GM12878 (cell line): ENCODE measurements around the gene DNAJC3. TPM values are rescaled to one million over a fixed set of nuclear protein-coding genes. Genes with fewer than 3 reads are reported as not detected.

Experiments used
- ATAC-seq: fragments of 200-7000 bp; cut with Tn5 transposase; 3 replicates; pipeline ENCODE4 v1.9.1; 2020; ENCODE audit warnings: mild to moderate bottlenecking, moderate library complexity
- BruUV-seq: library from RNA; stranded (reverse); fragments of 400-500 nt; replicated peaks from 2 replicates; lab custom pipeline; 2021; lab: Mats Ljungman, UMichigan
- CTCF ChIA-PET: fragments of 300-600 bp; sonication (Branson Sonifier 250); formaldehyde crosslinking; extraction: SDS; loops from one replicate; lab custom pipeline; 2021; ENCODE audit warnings: inconsistent platforms; lab: Yijun Ruan, JAX
- POLR2A ChIA-PET: fragments of 350-600 bp; formaldehyde crosslinking; extraction: SDS; loops from one replicate; lab custom pipeline; 2021; ENCODE audit warnings: inconsistent platforms; lab: Charles Lee
- RAD21 ChIA-PET: fragments of 300-600 bp; sonication (Branson Sonifier 250); formaldehyde crosslinking; loops from one replicate; lab custom pipeline; 2023; ENCODE audit warnings: antibody characterized with exemption; ENCODE audit not compliant: unreplicated experiment; lab: Charles Lee
- SMC1A ChIA-PET: fragments of 300-600 bp; sonication (Branson Sonifier 250); formaldehyde crosslinking; loops from one replicate; lab custom pipeline; 2023; ENCODE audit not compliant: unreplicated experiment, uncharacterized antibody; lab: Charles Lee
- DNase-seq: peaks from one replicate; pipeline ENCODE4 v3.0.0-alpha.2; 2011; ENCODE audit warnings: low read depth, low spot score
- FAIRE-seq: peaks from 3 replicates; lab custom pipeline; 2011; peaks lifted over from hg19 to GRCh38; lab: Jason Lieb, UNC
- H2AFZ ChIP-seq: 2 replicates; pipeline ENCODE4 v1.6.0; 2011; ENCODE audit warnings: low read depth, low read length, control low read depth; ENCODE audit not compliant: control insufficient read depth
- H3K27ac ChIP-seq: 2 replicates; pipeline ENCODE4 v1.5.1; 2011; ENCODE audit warnings: control low read depth; ENCODE audit not compliant: control insufficient read depth, insufficient read depth
- H3K27me3 ChIP-seq, 2 experiments: replicated peaks in 1 of 2; 2 replicates each; pipeline versions ENCODE4 v1.6.0 to v1.6.1; 2011; ENCODE audit warnings: low read length in 1 of 2; ENCODE audit not compliant: control insufficient read depth in 2 of 2, insufficient read depth in 2 of 2
- H3K36me3 ChIP-seq, 2 experiments: 2 replicates each; pipeline ENCODE4 v1.5.1; 2011; ENCODE audit warnings: low read length in 1 of 2; ENCODE audit not compliant: control insufficient read depth in 2 of 2, insufficient read depth in 2 of 2
- H3K4me1 ChIP-seq: 2 replicates; pipeline ENCODE4 v1.6.1; 2011; ENCODE audit warnings: mild to moderate bottlenecking, low read length, moderate library complexity, mixed read lengths; ENCODE audit not compliant: control insufficient read depth, insufficient read depth
- H3K4me2 ChIP-seq: 2 replicates; pipeline ENCODE4 v1.6.0; 2011; ENCODE audit warnings: control low read depth; ENCODE audit not compliant: control insufficient read depth, insufficient read depth
- H3K4me3 ChIP-seq: fragments of 200-600 bp; sonication (generic); 2 replicates; pipeline ENCODE4 v1.5.1; 2016
- H3K79me2 ChIP-seq: 2 replicates; pipeline ENCODE4 v1.6.0; 2011; ENCODE audit warnings: low read length; ENCODE audit not compliant: control insufficient read depth, insufficient read depth
- H3K9ac ChIP-seq: 2 replicates; pipeline ENCODE4 v1.8.0; 2011; ENCODE audit warnings: low read length, control low read depth, mixed read lengths; ENCODE audit not compliant: control insufficient read depth, insufficient read depth
- H3K9me3 ChIP-seq: replicated peaks from 3 replicates; pipeline ENCODE4 v1.5.1; 2011; ENCODE audit warnings: mild to moderate bottlenecking, low read length; ENCODE audit not compliant: control insufficient read depth, insufficient read depth
- H4K20me1 ChIP-seq: 2 replicates; pipeline ENCODE4 v1.6.0; 2011; ENCODE audit not compliant: control insufficient read depth, insufficient read depth
- EP300 ChIP-seq, 2 experiments: fragments of 150-350 bp in 1 of 2; IDR thresholded peaks; 2 replicates each; pipeline ENCODE4 v1.6.1; 2011 to 2012; ENCODE audit warnings: low read depth in 2 of 2, low read length in 2 of 2, borderline replicate concordance in 1 of 2, improper control_type of control experiment in 1 of 2, inconsistent platforms in 1 of 2; ENCODE audit not compliant: control insufficient read depth in 1 of 2
- HDGF ChIP-seq: fragments of 450-650 bp; IDR thresholded peaks from 2 replicates; pipeline ENCODE4 v1.6.1; 2016; ENCODE audit warnings: antibody characterized with exemption
- HSF1 ChIP-seq: fragments of 150-350 bp; IDR thresholded peaks from 2 replicates; pipeline ENCODE4 v1.6.1; 2014; ENCODE audit warnings: mild to moderate bottlenecking, low read depth, low read length
- MYB ChIP-seq: fragments of 150-350 bp; IDR thresholded peaks from 2 replicates; pipeline ENCODE4 v1.6.1; 2014; ENCODE audit warnings: mild to moderate bottlenecking, low read depth, low read length, borderline replicate concordance
- MYC ChIP-seq: IDR thresholded peaks from 2 replicates; pipeline ENCODE4 v1.6.1; 2011; ENCODE audit warnings: mild to moderate bottlenecking, low read length, moderate library complexity, inconsistent platforms; ENCODE audit not compliant: insufficient read depth, insufficient replicate concordance, insufficient read length, severe bottlenecking
- PAX8 ChIP-seq: fragments of 450-650 bp; IDR thresholded peaks from 2 replicates; pipeline ENCODE4 v1.6.1; 2017; ENCODE audit warnings: mild to moderate bottlenecking, moderate library complexity
- PBX3 ChIP-seq: IDR thresholded peaks from 2 replicates; pipeline ENCODE4 v1.6.1; 2011; ENCODE audit warnings: mild to moderate bottlenecking, low read depth, low read length, moderate library complexity; ENCODE audit not compliant: insufficient replicate concordance
- RUNX3 ChIP-seq: IDR thresholded peaks from 2 replicates; pipeline ENCODE4 v1.6.1; 2012; ENCODE audit warnings: low read length, inconsistent platforms
- TCF7 ChIP-seq: IDR thresholded peaks from 2 replicates; pipeline ENCODE4 v1.6.1; 2014; ENCODE audit warnings: antibody characterized with exemption, borderline replicate concordance
- ZBTB4 ChIP-seq: fragments of 450-650 bp; formaldehyde crosslinking; IDR thresholded peaks from 2 replicates; pipeline ENCODE4 v1.4.0; 2022; ENCODE audit warnings: mild to moderate bottlenecking, moderate library complexity
- in situ Hi-C: fragments of 300-500 bp; cut with MboI; formaldehyde crosslinking; loops from 9 replicates; pipeline ENCODE4 v1.14.3; 2018; ENCODE audit warnings: mixed read lengths
- intact Hi-C: fragments of 100-400 bp; cut with micrococcal nuclease; formaldehyde crosslinking; loops from one replicate; pipeline ENCODE4 v1.14.2; 2022; ENCODE audit not compliant: unreplicated experiment
- polyA plus RNA-seq, 11 experiments: library from polyadenylated mRNA; depleted of rRNA in 4 of 11; unstranded in 6 of 11; stranded (reverse) in 5 of 11; fragments of >200 nt; fragmentation: Nextera tagmentation in 4 of 11; fragmentation: Illumina TruSeq in 1 of 11; extraction: Ambion mirVana in 4 of 11; extraction: Trizol in 1 of 11; gene quantifications; 1 replicate in 1 of 11; 2 replicates in 10 of 11; pipeline versions ENCODE4 v1.2.1 to v1.2.3, GENCODE V29; 2011 to 2016; ENCODE audit warnings: inconsistent platforms in 2 of 11, missing spikeins in 2 of 11, low read depth in 1 of 11
- total RNA-seq, 4 experiments: library from RNA; depleted of rRNA in 3 of 4; stranded (reverse); fragments of >200 nt in 3 of 4; fragmentation: Illumina TruSeq in 1 of 4; extraction: Trizol in 1 of 4; gene quantifications; 2 replicates each; pipeline versions ENCODE4 v1.2.1 to v1.2.3, GENCODE V29; 2013 to 2021

Gene DNAJC3
- total and polyA plus RNA-seq, 10 of the 15 experiments (the other 5 are each of a cell fraction or from before 2014, with no cell fraction given): 9.3 to 37.4 (median 19.0) TPM

GRCh38 chr13:95636853-95637252 lies 40.1 kb upstream of the DNAJC3 start:
- H3K4me2 ChIP-seq: no peak overlapping the region
- FAIRE-seq (no peak), DNase-seq (no peak), ATAC-seq (no peak)
- no peaks in the 10 kb centered on the region for H3K4me1 ChIP-seq
- TF ChIP-seq MYC (no peak), MYB (no peak), RUNX3 (0 out of 2 replicates have a peak, but pooled peaks have one; percentile 15), TCF7 (peak; percentile 23; the same call in 1 of the 2 replicates), EP300 (IDR thresholded peaks at IDR 0.05; ENCODE audit: borderline replicate concordance in 1 of 2, control insufficient read depth in 1 of 2, low read depth in 2 of 2, low read length in 2 of 2) (no peak), PAX8 (no peak), PBX3 (no peak), HSF1 (no peak), HDGF (no peak), ZBTB4 (CRISPR knock-in tag) (no peak)
- BruUV-seq: no TSS peak
- ChIA-PET CTCF (interaction anchor here (0.5 to 0.7 kb wide), 2 partner anchors 12 to 355 kb away, joined by 3 read pairs; no protein-coding TSS in a partner anchor), RAD21 (no interaction called here), POLR2A (no interaction called here), SMC1A (no interaction called here)
- H3K4me3 ChIP-seq: no peak overlapping the region
- no peak overlapping the region for H3K9ac ChIP-seq
- H3K36me3 ChIP-seq: no peaks in the 10 kb centered on the region; a peak in 1 of 4 replicates
- H3K9me3 ChIP-seq: no peaks in the 10 kb centered on the region
- intact Hi-C loops: no loop called here
- H4K20me1 ChIP-seq: no peaks in the 10 kb centered on the region
- in situ Hi-C loops: no loop called here
- H3K27ac ChIP-seq: no peak overlapping the region
- no peak overlapping the region for H2AFZ ChIP-seq
- peaks cover 0 to 2% of the 10 kb centered on the region in 2 experiments; a peak in 1 of 4 replicates for H3K27me3 ChIP-seq
- H3K79me2 ChIP-seq: no peaks in the 10 kb centered on the region
